Measurements from ENCODE around the gene OSBP. TPM values are rescaled to one million over a fixed set of nuclear protein-coding genes. Genes with fewer than 3 reads are reported as not detected.
A peak's percentile ranks its signal among the peaks of the same experiment; 100 is the strongest.

The OSBP gene
- polyA plus RNA-seq, 1 donor from 2014 or later = 24.4 TPM

- H3K9ac ChIP-seq (ENCODE audit: low read length) = peak overlapping the region; percentile 57
- peaks cover 35% of the 10 kb centered on the region for H3K79me2 ChIP-seq (replicated peaks; ENCODE audit: insufficient read depth, low read length)
- TF ChIP-seq EP300 (conservative IDR thresholded peaks at IDR 0.05; ENCODE audit: poor library complexity, severe bottlenecking) = no peak
- peak; percentile 83 for TF ChIP-seq MXI1 (conservative IDR thresholded peaks at IDR 0.05; ENCODE audit: poor library complexity, severe bottlenecking)
- no peak for TF ChIP-seq RAD21 (conservative IDR thresholded peaks at IDR 0.05)
- H3K36me3 ChIP-seq (ENCODE audit: insufficient read depth, low read length) = no peaks in the 10 kb centered on the region
- peak overlapping the region; percentile 88 for H2AFZ ChIP-seq (ENCODE audit: low read depth, low read length)
- peak overlapping the region; percentile 86 for H3K4me2 ChIP-seq (ENCODE audit: low read length)
- H3K9me3 ChIP-seq (ENCODE audit: low read length) = no peaks in the 10 kb centered on the region
- peak overlapping the region; percentile 73 for H3K4me3 ChIP-seq (ENCODE audit: low read length)
- peaks cover 12% of the 10 kb centered on the region for H4K20me1 ChIP-seq (ENCODE audit: insufficient read depth)
- no peaks in the 10 kb centered on the region for H3K27me3 ChIP-seq (ENCODE audit: insufficient read depth, low read depth, low read length)
- H3F3A ChIP-seq (ENCODE audit: insufficient read depth, low read length, poor library complexity, severe bottlenecking) = peaks cover 8% of the 10 kb centered on the region
- H3K27ac ChIP-seq (ENCODE audit: low read length) = peak overlapping the region; percentile 58
- no peaks in the 10 kb centered on the region for H3K9me2 ChIP-seq (ENCODE audit: insufficient read depth, low read length)
Observed at GRCh38 chr11:59616396-59616982, 915 bp upstream of the OSBP start.

- H3K9me2 ChIP-seq (ENCODE audit: insufficient read depth, low read length) = no peaks in the 10 kb centered on the region
- peaks cover 12% of the 10 kb centered on the region for H4K20me1 ChIP-seq (ENCODE audit: insufficient read depth)
- H3K27ac ChIP-seq (ENCODE audit: low read length) = peak overlapping the region; percentile 80
- peak overlapping the region; percentile 98 for H3K4me2 ChIP-seq (ENCODE audit: low read length)
- peaks cover 41% of the 10 kb centered on the region for H3K79me2 ChIP-seq (replicated peaks; ENCODE audit: insufficient read depth, low read length)
- H2AFZ ChIP-seq (ENCODE audit: low read depth, low read length) = no peak overlapping the region
- TF ChIP-seq REST (IDR thresholded peaks at IDR 0.05; ENCODE audit: borderline replicate concordance) = no peak
- peak; percentile 38 for TF ChIP-seq MXI1 (conservative IDR thresholded peaks at IDR 0.05; ENCODE audit: poor library complexity, severe bottlenecking)
- H3K9ac ChIP-seq (ENCODE audit: low read length) = peak overlapping the region; percentile 80
- H3F3A ChIP-seq (ENCODE audit: insufficient read depth, low read length, poor library complexity, severe bottlenecking) = peaks cover 8% of the 10 kb centered on the region
- no peaks in the 10 kb centered on the region for H3K36me3 ChIP-seq (ENCODE audit: insufficient read depth, low read length)
- H3K27me3 ChIP-seq (ENCODE audit: insufficient read depth, low read depth, low read length) = no peaks in the 10 kb centered on the region
- H3K9me3 ChIP-seq (ENCODE audit: low read length) = no peaks in the 10 kb centered on the region
- peak overlapping the region; percentile 97 for H3K4me3 ChIP-seq (ENCODE audit: low read length)
Observed at GRCh38 chr11:59615120-59615636, 396 bp downstream of the OSBP start.

- peak overlapping the region; percentile 97 for H3K4me3 ChIP-seq (ENCODE audit: low read length)
- peak overlapping the region; percentile 80 for H3K9ac ChIP-seq (ENCODE audit: low read length)
- peaks cover 12% of the 10 kb centered on the region for H4K20me1 ChIP-seq (ENCODE audit: insufficient read depth)
- peaks cover 41% of the 10 kb centered on the region for H3K79me2 ChIP-seq (replicated peaks; ENCODE audit: insufficient read depth, low read length)
- no peaks in the 10 kb centered on the region for H3K27me3 ChIP-seq (ENCODE audit: insufficient read depth, low read depth, low read length)
- peak overlapping the region; percentile 80 for H3K27ac ChIP-seq (ENCODE audit: low read length)
- peak overlapping the region; percentile 98 for H3K4me2 ChIP-seq (ENCODE audit: low read length)
- H3K36me3 ChIP-seq (ENCODE audit: insufficient read depth, low read length) = no peaks in the 10 kb centered on the region
- no peak overlapping the region for H2AFZ ChIP-seq (ENCODE audit: low read depth, low read length)
- H3K9me3 ChIP-seq (ENCODE audit: low read length) = no peaks in the 10 kb centered on the region
- H3K9me2 ChIP-seq (ENCODE audit: insufficient read depth, low read length) = no peaks in the 10 kb centered on the region
- TF ChIP-seq MXI1 (conservative IDR thresholded peaks at IDR 0.05; ENCODE audit: poor library complexity, severe bottlenecking) (peak; percentile 35), RAD21 (conservative IDR thresholded peaks at IDR 0.05) (no peak)
- H3F3A ChIP-seq (ENCODE audit: insufficient read depth, low read length, poor library complexity, severe bottlenecking) = peaks cover 8% of the 10 kb centered on the region
Observed at GRCh38 chr11:59614277-59615119, 1.1 kb downstream of the OSBP start.
